Stimulated activated CD4-positive, alpha-beta T cell treated with anti-CD3 and anti-CD28 coated beads, TNF-alpha, amount 100 ng/mL, for 48 hours (primary cell): ENCODE results near the gene MDFIC.

Experiments
- DNase-seq, 3 donors: peaks; one replicate each; pipeline ENCODE4 v3.0.0-alpha.2; 2020; ENCODE audit warnings: low read depth in 3 of 3

The MDFIC gene

GRCh38 chr7:114952296-114952695 is 30.4 kb downstream of the MDFIC start:
- DNase-seq: no peak

- no peak for DNase-seq
These were observed 31.8 kb downstream of the MDFIC start for GRCh38 chr7:114953724-114954123.

GRCh38 chr7:114956702-114957101 is 34.8 kb downstream of the MDFIC start:
- DNase-seq: no peak

GRCh38 chr7:114957444-114957843 is 35.5 kb downstream of the MDFIC start:
- no peak for DNase-seq

- DNase-seq: no peak
These were observed 38.0 kb downstream of the MDFIC start for GRCh38 chr7:114959931-114960330.

- DNase-seq: no peak
These were observed 40.5 kb downstream of the MDFIC start for GRCh38 chr7:114962441-114962840.

- no peak for DNase-seq
These were observed 44.3 kb downstream of the MDFIC start for GRCh38 chr7:114966156-114966555.

- no peak for DNase-seq
These were observed 47.2 kb downstream of the MDFIC start for GRCh38 chr7:114969096-114969495.

GRCh38 chr7:114970308-114970707 is 48.4 kb downstream of the MDFIC start:
- no peak for DNase-seq

- DNase-seq: no peak
These were observed 48.8 kb downstream of the MDFIC start for GRCh38 chr7:114970732-114971131.

- DNase-seq: no peak
These were observed 50.7 kb downstream of the MDFIC start for GRCh38 chr7:114972567-114972966.

GRCh38 chr7:114973147-114973546 is 51.3 kb downstream of the MDFIC start:
- no peak for DNase-seq

GRCh38 chr7:114975401-114975800 is 53.5 kb downstream of the MDFIC start:
- no peak for DNase-seq

- no peak for DNase-seq
These were observed 54.8 kb downstream of the MDFIC start for GRCh38 chr7:114976666-114977065.

GRCh38 chr7:114977277-114977676 is 55.4 kb downstream of the MDFIC start:
- no peak for DNase-seq

- no peak for DNase-seq
These were observed 57.5 kb downstream of the MDFIC start for GRCh38 chr7:114979388-114979787.

GRCh38 chr7:114979803-114980507 is 58.1 kb downstream of the MDFIC start:
- no peak for DNase-seq

- no peak for DNase-seq
These were observed 59.4 kb downstream of the MDFIC start for GRCh38 chr7:114981323-114981722.

GRCh38 chr7:114985116-114985715 is 63.3 kb downstream of the MDFIC start:
- no peak for DNase-seq

GRCh38 chr7:114986190-114987180 is 64.6 kb downstream of the MDFIC start:
- no peak for DNase-seq

GRCh38 chr7:114988026-114988425 is 66.1 kb downstream of the MDFIC start:
- no peak for DNase-seq

GRCh38 chr7:114988755-114989375 is 67.0 kb downstream of the MDFIC start:
- DNase-seq: no peak
